Ishikawa (cell line): ENCODE results near the gene C11orf98.

ENCODE experiments used
- CREB1 ChIP-seq: IDR thresholded peaks from 2 replicates; pipeline ENCODE4 v1.6.1; 2012; ENCODE audit warnings: low read depth
- TAF1 ChIP-seq: IDR thresholded peaks from 2 replicates; pipeline ENCODE4 v1.6.1; 2012; ENCODE audit warnings: low read depth, mild to moderate bottlenecking

GRCh38 chr11:62708392-62708791 is 43.4 kb upstream of the C11orf98 start:
- no peak for TF ChIP-seq CREB1
- no peak for TF ChIP-seq TAF1
